ENCODE results near the gene GLMP.

Gene GLMP

DNA sequence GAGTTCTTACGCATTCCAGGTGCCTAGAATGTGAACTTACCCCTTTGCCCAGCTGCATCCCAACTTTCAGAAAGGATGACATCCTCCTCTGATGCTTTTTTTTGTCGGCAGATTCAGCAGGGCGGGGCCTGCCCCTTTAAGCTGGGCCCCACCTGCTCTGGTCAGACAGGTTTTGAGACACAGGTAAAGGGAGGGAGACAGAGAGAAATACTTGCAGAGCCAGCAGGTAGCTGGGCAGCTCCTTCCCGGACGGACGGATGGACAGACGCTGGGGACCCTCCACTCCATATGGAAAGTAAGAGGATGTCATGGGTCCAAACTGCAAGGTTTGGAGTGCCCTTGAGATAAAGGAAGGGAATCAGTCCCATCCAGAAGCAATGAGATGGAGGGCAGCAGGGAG, 11.4 kb downstream of the GLMP start, which contains the start of gene TMEM79:
Gene TMEM79 (plus strand): TSS at position 214 of the 400 bp plus-strand sequence. CDS start 902 bp downstream, outside the sequence.
- Histone ChIP-seq H3K27me3 (ENCODE audit: control insufficient read depth, insufficient read depth, low read length) (no peaks in the 10 kb centered on the region), H3K36me3 (ENCODE audit: control insufficient read depth, insufficient read depth, low read length) (no peaks in the 10 kb centered on the region), H3K4me3 (ENCODE audit: low read length) (peak within 1 kb of the TSS; percentile 66), H3K4me1 (ENCODE audit: control insufficient read depth, insufficient read depth, low read length) (peaks cover 26% of the 10 kb centered on the region), H3K9ac (ENCODE audit: low read length) (peak within 1 kb of the TSS; percentile 90), H3K9me3 (ENCODE audit: control insufficient read depth, low read length) (no peaks in the 10 kb centered on the region)

GRCh38 chr1:156283521-156283920, 12.0 kb downstream of the GLMP start:
- H3K9me3 ChIP-seq (ENCODE audit: control insufficient read depth, low read length), result no peaks in the 10 kb centered on the region

GRCh38 chr1:156282479-156283222, 12.8 kb downstream of the GLMP start, which contains the start of gene SMG5:
Gene SMG5, minus strand, starts transcription at chr1:156282825. Its CDS starts 145 bp downstream, at chr1:156282680.
- Histone ChIP-seq H3K36me3 (ENCODE audit: control insufficient read depth, insufficient read depth, low read length) (peaks cover 4% of the 10 kb centered on the region), H3K9ac (ENCODE audit: low read length) (peak within 1 kb of the TSS; percentile 90), H3K9me3 (ENCODE audit: control insufficient read depth, low read length) (no peaks in the 10 kb centered on the region), H3K4me1 (ENCODE audit: control insufficient read depth, insufficient read depth, low read length) (peaks cover 26% of the 10 kb centered on the region), H3K27me3 (ENCODE audit: control insufficient read depth, insufficient read depth, low read length) (no peaks in the 10 kb centered on the region), H3K4me3 (ENCODE audit: low read length) (peak within 1 kb of the TSS; percentile 66)

More at GRCh38 chr1:156283521-156283920, 12.0 kb downstream of the GLMP start:
- H3K36me3 ChIP-seq (ENCODE audit: control insufficient read depth, insufficient read depth, low read length), result no peaks in the 10 kb centered on the region
- H3K9ac ChIP-seq (ENCODE audit: low read length), result peak overlapping the region; percentile 90
- H3K27me3 ChIP-seq (ENCODE audit: control insufficient read depth, insufficient read depth, low read length), result no peaks in the 10 kb centered on the region
- peak overlapping the region; percentile 66 for H3K4me3 ChIP-seq (ENCODE audit: low read length)
- H3K4me1 ChIP-seq (ENCODE audit: control insufficient read depth, insufficient read depth, low read length), result peaks cover 26% of the 10 kb centered on the region

DNA sequence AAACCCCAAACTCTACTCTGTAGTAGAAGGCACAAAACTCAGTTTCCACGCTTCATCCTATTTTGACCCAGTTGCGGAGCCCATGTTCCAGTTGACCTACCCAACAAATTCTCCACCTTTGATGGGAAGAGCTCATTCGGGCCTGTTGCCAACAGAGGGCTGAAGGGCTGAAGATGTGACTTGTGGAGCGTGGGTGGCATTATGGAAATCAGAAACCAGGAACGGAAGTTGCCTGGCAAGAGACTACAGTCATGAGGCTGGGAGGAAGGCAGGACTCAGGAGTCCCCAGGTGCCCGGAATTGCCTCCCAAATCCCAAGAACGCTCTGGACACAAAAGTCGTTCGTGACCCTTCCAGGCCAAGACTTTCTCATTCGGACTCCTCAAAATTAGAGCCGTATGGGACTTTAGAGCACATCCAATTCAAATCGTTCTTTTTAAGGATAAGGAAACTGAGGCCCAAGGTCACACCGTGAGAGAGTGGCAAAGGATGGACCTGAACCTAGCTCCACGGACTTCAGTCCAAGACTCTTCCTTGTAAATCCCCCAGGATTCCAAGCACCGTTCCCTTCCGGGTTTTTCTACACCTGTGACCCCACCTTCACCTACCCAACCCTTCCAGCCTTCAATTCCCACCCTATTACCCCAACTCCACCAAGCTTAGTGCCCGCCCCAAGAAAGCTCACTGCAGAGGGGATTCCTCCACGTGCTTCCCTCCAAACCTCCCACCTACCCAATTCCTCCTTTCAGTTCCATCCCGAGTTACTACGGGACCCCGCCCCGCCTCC, 13.6 kb downstream of the GLMP start:
- H3K9me3 ChIP-seq (ENCODE audit: control insufficient read depth, low read length), result no peaks in the 10 kb centered on the region
- no peaks in the 10 kb centered on the region for H3K27me3 ChIP-seq (ENCODE audit: control insufficient read depth, insufficient read depth, low read length)
- H3K4me3 ChIP-seq (ENCODE audit: low read length), result peak overlapping the region; percentile 66
- peak overlapping the region; percentile 90 for H3K9ac ChIP-seq (ENCODE audit: low read length)
- peaks cover 26% of the 10 kb centered on the region for H3K4me1 ChIP-seq (ENCODE audit: control insufficient read depth, insufficient read depth, low read length)
- H3K36me3 ChIP-seq (ENCODE audit: control insufficient read depth, insufficient read depth, low read length), result peaks cover 6% of the 10 kb centered on the region

DNA sequence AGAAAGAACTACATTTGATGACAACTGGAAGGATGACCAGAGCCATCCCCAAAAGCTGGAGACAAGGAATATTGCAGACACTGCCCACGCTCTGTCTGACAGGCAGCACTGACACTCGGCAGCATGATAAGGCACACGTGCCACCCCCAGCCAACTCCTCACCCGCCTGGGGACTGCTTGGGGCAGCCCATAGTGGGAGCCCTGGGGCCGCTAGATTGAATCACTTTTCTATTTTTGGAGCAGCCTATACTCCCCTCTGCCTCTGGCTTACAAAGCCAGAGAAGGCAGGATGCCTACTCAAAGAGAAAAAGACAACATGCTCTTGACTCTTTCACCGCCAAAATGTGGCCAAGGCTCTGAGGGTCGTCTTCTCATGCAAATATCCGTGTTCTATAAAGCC, 14.2 kb downstream of the GLMP start:
- H3K36me3 ChIP-seq (ENCODE audit: control insufficient read depth, insufficient read depth, low read length), result peaks cover 9% of the 10 kb centered on the region
- H3K9me3 ChIP-seq (ENCODE audit: control insufficient read depth, low read length), result no peaks in the 10 kb centered on the region
- H3K4me1 ChIP-seq (ENCODE audit: control insufficient read depth, insufficient read depth, low read length), result peaks cover 26% of the 10 kb centered on the region
- H3K27me3 ChIP-seq (ENCODE audit: control insufficient read depth, insufficient read depth, low read length), result no peaks in the 10 kb centered on the region
- peak overlapping the region; percentile 90 for H3K9ac ChIP-seq (ENCODE audit: low read length)
- H3K4me3 ChIP-seq (ENCODE audit: low read length), result peak overlapping the region; percentile 66

DNA sequence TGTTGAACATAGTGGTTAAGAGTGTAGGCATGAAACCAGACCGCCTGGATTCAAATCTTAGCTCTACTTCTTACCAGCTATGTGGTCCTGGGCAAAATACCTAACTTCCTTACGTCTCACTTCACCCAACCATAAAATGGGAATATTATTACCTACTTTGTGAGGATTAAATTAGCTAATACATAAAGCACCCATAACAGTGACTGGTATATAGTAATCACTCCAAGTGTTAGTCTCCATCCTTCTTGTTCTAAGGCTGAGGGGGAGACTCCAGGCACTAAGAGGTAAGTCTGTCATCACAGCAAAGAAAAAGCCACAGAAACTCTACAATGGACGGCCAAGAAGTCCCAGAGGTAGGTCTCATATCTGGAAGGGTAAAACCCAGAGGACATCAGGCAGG, 15.6 kb downstream of the GLMP start:
- H3K27me3 ChIP-seq (ENCODE audit: control insufficient read depth, insufficient read depth, low read length), result no peaks in the 10 kb centered on the region
- H3K4me3 ChIP-seq (ENCODE audit: low read length), result no peak overlapping the region
- peaks cover 26% of the 10 kb centered on the region for H3K4me1 ChIP-seq (ENCODE audit: control insufficient read depth, insufficient read depth, low read length)
- peaks cover 9% of the 10 kb centered on the region for H3K36me3 ChIP-seq (ENCODE audit: control insufficient read depth, insufficient read depth, low read length)
- no peaks in the 10 kb centered on the region for H3K9me3 ChIP-seq (ENCODE audit: control insufficient read depth, low read length)
- H3K9ac ChIP-seq (ENCODE audit: low read length), result no peak overlapping the region

- H3K9me3 ChIP-seq (ENCODE audit: control insufficient read depth, low read length), result no peaks in the 10 kb centered on the region
- H3K36me3 ChIP-seq (ENCODE audit: control insufficient read depth, insufficient read depth, low read length), result peaks cover 18% of the 10 kb centered on the region
- H3K27me3 ChIP-seq (ENCODE audit: control insufficient read depth, insufficient read depth, low read length), result no peaks in the 10 kb centered on the region
- H3K4me1 ChIP-seq (ENCODE audit: control insufficient read depth, insufficient read depth, low read length), result peaks cover 11% of the 10 kb centered on the region
- no peak overlapping the region for H3K9ac ChIP-seq (ENCODE audit: low read length)
- no peak overlapping the region for H3K4me3 ChIP-seq (ENCODE audit: low read length)
Measured at GRCh38 chr1:156276966-156277381, 18.5 kb downstream of the GLMP start.

GRCh38 chr1:156276532-156276931, 18.9 kb downstream of the GLMP start:
- H3K4me1 ChIP-seq (ENCODE audit: control insufficient read depth, insufficient read depth, low read length), result peaks cover 10% of the 10 kb centered on the region
- H3K9ac ChIP-seq (ENCODE audit: low read length), result no peak overlapping the region
- no peak overlapping the region for H3K4me3 ChIP-seq (ENCODE audit: low read length)
- H3K9me3 ChIP-seq (ENCODE audit: control insufficient read depth, low read length), result no peaks in the 10 kb centered on the region
- no peaks in the 10 kb centered on the region for H3K27me3 ChIP-seq (ENCODE audit: control insufficient read depth, insufficient read depth, low read length)
- peaks cover 18% of the 10 kb centered on the region for H3K36me3 ChIP-seq (ENCODE audit: control insufficient read depth, insufficient read depth, low read length)

DNA sequence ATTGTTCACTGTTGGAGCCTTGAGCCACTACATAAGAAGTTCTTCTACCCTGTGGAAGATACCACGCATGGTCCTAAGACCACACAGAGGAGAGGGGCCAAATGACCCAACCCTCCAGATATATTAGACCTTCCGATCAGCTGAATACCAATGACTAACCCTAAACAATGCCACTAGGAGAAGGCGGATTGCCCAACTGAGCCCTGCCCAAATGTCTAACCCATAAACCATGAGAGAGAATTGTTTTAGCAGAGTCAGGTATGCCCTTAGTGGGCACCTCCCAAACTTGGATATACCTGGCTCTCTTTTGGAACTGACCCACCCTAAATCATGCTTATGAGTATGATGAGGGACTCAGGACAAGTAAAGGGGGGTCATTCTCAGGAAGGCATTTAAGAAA, 25.2 kb downstream of the GLMP start:
- H3K27me3 ChIP-seq (ENCODE audit: control insufficient read depth, insufficient read depth, low read length), result no peaks in the 10 kb centered on the region
- no peak overlapping the region for H3K9ac ChIP-seq (ENCODE audit: low read length)
- no peak overlapping the region for H3K4me3 ChIP-seq (ENCODE audit: low read length)
- H3K36me3 ChIP-seq (ENCODE audit: control insufficient read depth, insufficient read depth, low read length), result peaks cover 29% of the 10 kb centered on the region
- H3K4me1 ChIP-seq (ENCODE audit: control insufficient read depth, insufficient read depth, low read length), result no peaks in the 10 kb centered on the region
- H3K9me3 ChIP-seq (ENCODE audit: control insufficient read depth, low read length), result no peaks in the 10 kb centered on the region

DNA sequence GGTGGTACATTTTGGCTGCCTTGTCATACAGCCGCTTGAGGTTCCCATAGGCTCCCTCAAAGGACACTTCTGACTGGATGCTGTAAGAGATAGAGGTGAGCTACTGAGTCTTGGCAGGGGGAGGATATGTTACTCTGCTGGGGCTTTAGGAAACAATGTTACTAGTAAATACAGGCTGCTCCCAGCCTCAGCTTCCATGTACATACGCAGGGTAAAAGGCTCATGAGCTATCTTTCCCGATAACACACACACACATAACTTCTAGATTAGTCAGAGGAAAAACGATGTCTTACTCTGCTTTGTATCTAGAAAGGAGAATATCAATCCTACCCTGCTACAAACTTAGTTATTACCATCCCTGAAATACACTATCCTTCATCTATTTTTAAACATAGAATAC, 27.1 kb downstream of the GLMP start:
- Histone ChIP-seq H3K4me3 (ENCODE audit: low read length) (no peak overlapping the region), H3K36me3 (ENCODE audit: control insufficient read depth, insufficient read depth, low read length) (peaks cover 29% of the 10 kb centered on the region), H3K27me3 (ENCODE audit: control insufficient read depth, insufficient read depth, low read length) (no peaks in the 10 kb centered on the region), H3K9ac (ENCODE audit: low read length) (no peak overlapping the region), H3K4me1 (ENCODE audit: control insufficient read depth, insufficient read depth, low read length) (no peaks in the 10 kb centered on the region), H3K9me3 (ENCODE audit: control insufficient read depth, low read length) (no peaks in the 10 kb centered on the region)

DNA sequence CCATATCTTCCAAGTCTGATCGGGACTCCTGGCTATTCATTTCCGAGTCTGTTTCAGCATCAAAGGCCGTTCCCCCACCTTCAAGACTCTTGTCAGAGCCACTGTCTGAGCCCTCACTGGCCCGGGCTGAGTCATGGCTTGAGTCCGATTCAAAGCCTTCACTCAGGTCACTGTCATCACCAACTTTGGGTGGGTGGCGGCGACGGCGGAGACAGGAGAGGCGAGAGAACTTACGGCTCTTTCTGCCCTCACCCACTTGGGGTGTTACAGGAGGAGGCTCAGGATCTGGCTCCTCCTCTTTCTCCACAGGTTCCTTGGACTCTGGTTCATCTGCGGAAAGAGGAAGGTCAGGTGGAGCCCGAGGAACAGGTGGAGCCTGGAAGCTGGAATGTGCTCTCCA, 29.4 kb downstream of the GLMP start:
- Histone ChIP-seq H3K4me3 (ENCODE audit: low read length) (no peak overlapping the region), H3K27me3 (ENCODE audit: control insufficient read depth, insufficient read depth, low read length) (no peaks in the 10 kb centered on the region), H3K4me1 (ENCODE audit: control insufficient read depth, insufficient read depth, low read length) (no peaks in the 10 kb centered on the region), H3K9me3 (ENCODE audit: control insufficient read depth, low read length) (no peaks in the 10 kb centered on the region), H3K9ac (ENCODE audit: low read length) (no peak overlapping the region), H3K36me3 (ENCODE audit: control insufficient read depth, insufficient read depth, low read length) (peaks cover 38% of the 10 kb centered on the region)

DNA sequence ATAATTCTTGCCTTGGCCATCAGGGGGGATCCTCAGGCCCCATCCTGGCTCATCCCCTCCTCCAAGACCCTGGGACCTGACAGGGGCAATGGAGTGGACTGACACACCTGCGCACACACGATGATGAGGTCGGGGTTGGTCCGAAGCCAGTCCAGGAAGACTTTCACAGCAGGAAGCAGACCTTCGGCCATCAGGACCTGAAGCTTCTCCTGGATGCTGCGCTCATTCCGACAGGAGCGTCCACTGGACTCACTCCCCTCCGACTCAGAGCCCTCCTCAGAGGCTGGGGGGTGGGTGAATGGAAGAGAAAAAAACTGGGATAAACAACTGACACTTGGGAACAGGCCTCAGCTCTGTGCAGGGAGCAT, 32.2 kb downstream of the GLMP start:
- Histone ChIP-seq H3K36me3 (ENCODE audit: control insufficient read depth, insufficient read depth, low read length) (peaks cover 62% of the 10 kb centered on the region), H3K9me3 (ENCODE audit: control insufficient read depth, low read length) (no peaks in the 10 kb centered on the region), H3K4me1 (ENCODE audit: control insufficient read depth, insufficient read depth, low read length) (no peaks in the 10 kb centered on the region), H3K27me3 (ENCODE audit: control insufficient read depth, insufficient read depth, low read length) (no peaks in the 10 kb centered on the region), H3K9ac (ENCODE audit: low read length) (no peak overlapping the region), H3K4me3 (ENCODE audit: low read length) (no peak overlapping the region)
